Caco-2 (cell line): ENCODE data around the gene PLEKHG4B. TPM values are rescaled to one million over a fixed set of nuclear protein-coding genes. Genes with fewer than 3 reads are reported as not detected.

Experiments
- BruUV-seq: library from RNA; stranded (reverse); fragments of 400-500 nt; replicated peaks from 2 replicates; lab custom pipeline; 2021; lab: Mats Ljungman, UMichigan
- CTCF ChIA-PET: fragments of 300-600 bp; sonication (Branson Sonifier 250); formaldehyde crosslinking; loops from one replicate; lab custom pipeline; 2022; ENCODE audit warnings: antibody characterized with exemption; lab: Charles Lee
- POLR2A ChIA-PET: fragments of 300-600 bp; sonication (Branson Sonifier 250); formaldehyde crosslinking; loops from one replicate; lab custom pipeline; 2022; ENCODE audit warnings: antibody characterized with exemption; lab: Charles Lee
- DNase-seq, 2 experiments: peaks; one replicate each; pipeline versions ENCODE4 v3.0.0 to v3.0.0-alpha.2; 2020 to 2022
- H3K27me3 ChIP-seq: replicated peaks from 2 replicates; pipeline ENCODE4 v1.6.0; 2011; ENCODE audit warnings: low read length; ENCODE audit not compliant: control insufficient read depth, insufficient read depth
- H3K36me3 ChIP-seq: 2 replicates; pipeline ENCODE4 v1.5.1; 2011; ENCODE audit warnings: low read length; ENCODE audit not compliant: control insufficient read depth, insufficient read depth
- H3K4me1 ChIP-seq: fragments of 250-450 bp; sonication (Bioruptor Pico); 2 replicates; pipeline ENCODE4 v1.5.1; 2020; ENCODE audit warnings: mild to moderate bottlenecking
- H3K4me3 ChIP-seq: 2 replicates; pipeline ENCODE4 v1.5.1; 2011; ENCODE audit warnings: low read depth, mild to moderate bottlenecking, control low read depth, low read length
- H3K9me3 ChIP-seq: fragments of 250-450 bp; sonication (Bioruptor Pico); 2 replicates; pipeline ENCODE4 v1.5.1; 2020; ENCODE audit warnings: mild to moderate bottlenecking, moderate library complexity
- H3K27ac Mint-ChIP-seq: one replicate; pipeline ENCODE4 v1.8.0; 2022; ENCODE audit warnings: mixed read lengths; ENCODE audit not compliant: unreplicated experiment
- H3K27me3 Mint-ChIP-seq: one replicate; pipeline ENCODE4 v1.8.0; 2022; ENCODE audit warnings: mixed read lengths; ENCODE audit not compliant: insufficient read depth, unreplicated experiment
- H3K36me3 Mint-ChIP-seq: one replicate; pipeline ENCODE4 v1.8.0; 2022; ENCODE audit warnings: mild to moderate bottlenecking, mixed read lengths; ENCODE audit not compliant: insufficient read depth, unreplicated experiment
- H3K4me1 Mint-ChIP-seq: one replicate; pipeline ENCODE4 v1.8.0; 2022; ENCODE audit warnings: low read depth, mixed read lengths; ENCODE audit not compliant: unreplicated experiment
- H3K4me3 Mint-ChIP-seq: one replicate; pipeline ENCODE4 v1.8.0; 2022; ENCODE audit warnings: mild to moderate bottlenecking, moderate library complexity, mixed read lengths; ENCODE audit not compliant: unreplicated experiment
- H3K9me3 Mint-ChIP-seq: one replicate; pipeline ENCODE4 v1.8.0; 2022; ENCODE audit warnings: mixed read lengths; ENCODE audit not compliant: unreplicated experiment
- CTCF ChIP-seq, 2 experiments: fragments of 200-600 bp in 1 of 2; IDR thresholded peaks; 1 replicate in 1 of 2; 2 replicates in 1 of 2; pipeline versions ENCODE4 v1.5.1 to v1.8.0; 2011 to 2022; ENCODE audit warnings: antibody characterized with exemption in 1 of 2, control low read depth in 1 of 2, inconsistent platforms in 1 of 2, low read depth in 1 of 2, low read length in 1 of 2, mild to moderate bottlenecking in 1 of 2, moderate library complexity in 1 of 2; ENCODE audit not compliant: insufficient read depth in 1 of 2, severe bottlenecking in 1 of 2, unreplicated experiment in 1 of 2
- intact Hi-C: fragments of 100-400 bp; cut with micrococcal nuclease; formaldehyde crosslinking; loops from one replicate; pipeline ENCODE4 v1.10.0; 2022; ENCODE audit not compliant: unreplicated experiment
- total RNA-seq: library from RNA; stranded (reverse); gene quantifications from 2 replicates; pipeline ENCODE4 v1.2.3, GENCODE V29; 2022

Gene PLEKHG4B
- total RNA-seq, 1 experiment from 2014 or later = 15.0 TPM

DNA sequence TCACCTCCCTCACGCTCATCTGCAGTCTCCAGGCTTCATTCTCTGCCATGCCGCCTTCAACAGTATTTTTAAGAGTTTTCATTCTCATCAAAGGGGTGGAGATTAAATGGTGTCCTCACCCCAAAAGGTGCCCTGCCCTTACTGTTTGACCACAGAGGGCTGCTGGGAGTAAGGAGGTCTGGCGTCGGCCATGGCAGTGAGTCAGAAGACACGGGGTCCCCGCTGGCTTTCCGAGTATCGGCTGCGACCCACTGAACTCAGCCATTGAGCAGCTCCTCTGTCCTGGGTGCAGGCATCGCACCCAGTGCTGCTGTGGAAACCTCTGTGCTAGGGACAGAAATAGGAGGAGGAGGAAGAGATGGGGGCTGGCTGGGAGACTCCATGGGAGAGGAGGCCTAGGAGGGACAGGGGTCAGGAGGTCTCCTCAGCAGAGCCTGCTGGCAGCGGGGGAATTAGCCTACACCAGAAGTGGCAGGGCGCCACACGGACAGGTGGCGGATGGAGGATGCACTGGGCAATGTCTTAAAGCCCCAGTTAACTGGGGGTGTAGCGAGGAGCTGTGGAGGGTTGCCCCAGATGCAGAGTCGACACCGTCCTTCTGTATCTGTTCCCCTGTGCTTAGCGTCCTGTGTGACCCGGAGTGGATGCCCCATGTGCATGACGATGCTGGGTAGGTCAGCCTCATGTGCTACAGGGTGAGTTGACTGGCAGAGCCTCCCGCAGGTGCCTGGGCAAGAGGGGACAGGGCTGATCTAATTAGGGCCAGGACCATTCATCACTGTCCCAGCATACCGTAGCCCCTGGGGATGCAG lies 15.4 kb upstream of the PLEKHG4B start:
- POLR2A ChIA-PET = no interaction called here

DNA sequence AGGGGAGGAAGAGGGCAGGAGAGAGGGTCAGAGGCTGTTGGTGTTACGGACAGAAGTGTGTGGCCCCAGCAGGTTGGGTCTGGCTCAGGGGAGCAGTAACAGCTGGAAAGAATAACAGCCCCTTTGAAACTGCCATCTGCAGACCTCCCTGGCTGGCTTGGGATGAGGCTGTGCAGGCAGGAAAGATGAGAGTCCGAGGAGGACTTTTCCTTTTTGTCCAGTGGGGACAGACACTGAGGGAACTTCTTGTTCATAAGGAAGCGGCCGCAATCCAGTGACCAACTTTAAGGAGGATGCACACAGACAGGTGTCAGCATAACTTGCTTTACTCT lies 14.8 kb upstream of the PLEKHG4B start:
- Mint-ChIP-seq H3K36me3 (no peaks in the 10 kb centered on the region), H3K9me3 (no peaks in the 10 kb centered on the region), H3K27ac (no peak overlapping the region), H3K27me3 (no peaks in the 10 kb centered on the region), H3K4me1 (peaks cover 47% of the 10 kb centered on the region), H3K4me3 (no peak overlapping the region)
- POLR2A ChIA-PET = no interaction called here
- H3K27me3 ChIP-seq = no peaks in the 10 kb centered on the region
- CTCF ChIA-PET = no interaction called here
- no peaks in the 10 kb centered on the region for H3K9me3 ChIP-seq
- no peaks in the 10 kb centered on the region for H3K36me3 ChIP-seq
- H3K4me1 ChIP-seq = peaks cover 19% of the 10 kb centered on the region
- TF ChIP-seq CTCF (IDR thresholded peaks at IDR 0.05; ENCODE audit: insufficient read depth in 1 of 2, low read depth in 1 of 2, low read length in 1 of 2, severe bottlenecking in 1 of 2, unreplicated experiment in 1 of 2) = no peak
- H3K4me3 ChIP-seq = no peak overlapping the region
- intact Hi-C loops = no loop called here
- no peak for DNase-seq
- BruUV-seq = no TSS peak

More for the DNA sequence above, 15.4 kb upstream of the PLEKHG4B start:
- TF ChIP-seq CTCF (IDR thresholded peaks at IDR 0.05; ENCODE audit: insufficient read depth in 1 of 2, low read depth in 1 of 2, low read length in 1 of 2, severe bottlenecking in 1 of 2, unreplicated experiment in 1 of 2) = no peak
- CTCF ChIA-PET = interaction anchor here (0.6 kb wide), 2 partner anchors 29 to 112 kb away, joined by 4 read pairs; no protein-coding TSS in a partner anchor
- H3K9me3 ChIP-seq = no peaks in the 10 kb centered on the region
- peaks cover 14% of the 10 kb centered on the region for H3K4me1 ChIP-seq
- H3K4me3 ChIP-seq = no peak overlapping the region
- H3K36me3 ChIP-seq = no peaks in the 10 kb centered on the region
- Mint-ChIP-seq H3K27ac (no peak overlapping the region), H3K4me3 (no peak overlapping the region), H3K9me3 (no peaks in the 10 kb centered on the region), H3K27me3 (no peaks in the 10 kb centered on the region), H3K36me3 (no peaks in the 10 kb centered on the region), H3K4me1 (peaks cover 41% of the 10 kb centered on the region)
- intact Hi-C loops = no loop called here
- H3K27me3 ChIP-seq = no peaks in the 10 kb centered on the region
- BruUV-seq = no TSS peak
- no peak for DNase-seq

DNA sequence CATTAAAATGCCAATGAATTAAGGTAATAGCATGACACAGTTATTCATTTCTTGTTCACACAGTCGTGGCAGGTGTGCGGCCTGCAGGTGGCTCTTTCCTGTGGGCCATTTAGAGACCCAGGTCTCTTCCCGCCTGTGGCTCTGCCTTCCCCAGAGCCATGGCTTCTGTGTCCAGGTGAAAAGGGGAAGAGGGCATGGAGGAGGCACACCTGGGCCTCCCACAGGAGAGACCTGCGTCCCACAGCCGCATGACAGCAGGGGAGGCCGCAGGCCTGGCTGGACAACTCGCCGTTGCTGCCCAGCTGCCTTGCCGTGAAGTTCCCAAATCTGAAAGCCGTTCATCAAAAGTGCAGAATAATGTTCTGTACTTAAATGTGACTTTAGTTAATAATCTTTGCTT lies 14.4 kb upstream of the PLEKHG4B start:
- Mint-ChIP-seq H3K27ac (peak overlapping the region; percentile 23), H3K4me3 (no peak overlapping the region), H3K4me1 (peaks cover 51% of the 10 kb centered on the region), H3K36me3 (no peaks in the 10 kb centered on the region), H3K27me3 (no peaks in the 10 kb centered on the region), H3K9me3 (no peaks in the 10 kb centered on the region)
- H3K4me1 ChIP-seq = peaks cover 24% of the 10 kb centered on the region
- no TSS peak for BruUV-seq
- DNase-seq = no peak
- no peaks in the 10 kb centered on the region for H3K27me3 ChIP-seq
- CTCF ChIA-PET = no interaction called here
- no peak overlapping the region for H3K4me3 ChIP-seq
- POLR2A ChIA-PET = no interaction called here
- TF ChIP-seq CTCF (IDR thresholded peaks at IDR 0.05; ENCODE audit: insufficient read depth in 1 of 2, low read depth in 1 of 2, low read length in 1 of 2, severe bottlenecking in 1 of 2, unreplicated experiment in 1 of 2) = no peak
- intact Hi-C loops = no loop called here
- no peaks in the 10 kb centered on the region for H3K36me3 ChIP-seq
- no peaks in the 10 kb centered on the region for H3K9me3 ChIP-seq
